Measurements from ENCODE around the gene DNAL1. TPM values are rescaled to one million over a fixed set of nuclear protein-coding genes. Genes with fewer than 3 reads are reported as not detected.
"Not testable (repeated sequence)": the region's sequence is repeated elsewhere in the genome, so short reads cannot be mapped to it uniquely, and the experiment has no call there.

The DNAL1 gene
- total and polyA plus RNA-seq, 7 experiments from 2014 or later, result 3.6 to 8.4 (median 5.3) TPM

DNA sequence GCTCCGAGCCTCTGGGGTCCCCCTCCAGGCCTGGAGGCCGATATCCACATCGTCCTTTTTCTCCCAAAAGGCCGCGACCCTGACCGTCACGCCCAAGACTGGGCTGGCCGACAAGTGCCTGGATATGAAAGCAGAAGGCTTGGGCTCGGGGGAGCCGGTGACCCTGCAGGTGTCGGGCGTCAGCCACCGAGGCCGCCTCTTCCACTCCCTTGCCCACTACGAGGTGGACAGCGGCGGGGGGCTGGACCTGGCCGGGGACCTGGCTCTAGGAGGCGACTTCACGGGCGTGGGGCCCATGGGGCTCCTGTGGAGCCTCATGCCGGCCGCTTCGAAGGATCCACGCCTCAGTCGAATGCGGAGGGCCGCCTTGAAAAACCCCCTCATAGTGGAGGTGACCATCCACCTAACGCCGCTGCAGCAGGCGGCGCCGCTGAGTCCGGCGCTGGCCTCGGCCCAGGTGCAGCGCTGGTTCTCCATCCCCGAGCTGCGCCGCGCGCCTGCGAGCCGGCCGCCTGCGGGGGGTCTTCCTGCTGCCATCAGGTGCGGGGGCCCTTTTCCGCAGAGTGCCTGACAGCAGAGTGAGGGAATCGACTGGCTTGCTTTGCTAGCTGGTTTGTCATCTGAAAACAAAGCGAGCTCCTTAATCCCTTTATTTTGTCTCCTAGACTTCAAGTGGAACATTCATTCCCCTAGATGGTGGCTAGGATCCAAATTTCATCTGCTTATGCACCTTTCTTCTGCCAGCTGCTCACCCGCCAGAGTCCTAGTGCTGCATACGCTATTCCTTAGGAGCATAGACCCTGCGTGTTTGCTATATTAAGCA is 10.6 kb upstream of the DNAL1 start:
- ChIA-PET CTCF (interaction anchor here (0.5 to 3.8 kb wide), 5 partner anchors 18 to 781 kb away, joined by 3 to 43 read pairs (median 3); no protein-coding TSS in a partner anchor), POLR2A (interaction anchor here (0.6 to 2.0 kb wide), 4 partner anchors 10 to 144 kb away, joined by 3 to 5 read pairs (median 4); partner anchors contain the start of genes DNAL1 and RIOX1)
- H3K27me3 ChIP-seq (ENCODE audit: control insufficient read depth in 2 of 2, insufficient read depth in 2 of 2, low read length in 2 of 2), result no peaks in the 10 kb centered on the region
- no peaks in the 10 kb centered on the region for H3K36me3 ChIP-seq (ENCODE audit: control insufficient read depth in 2 of 3, insufficient read depth in 3 of 3, low read length in 3 of 3)
- DNase-seq (peak in 4 of 9 donors; percentile 5 to 24 (median 10)), ATAC-seq (peak; percentile 20)
- H3K36me3 Mint-ChIP-seq, result no peaks in the 10 kb centered on the region
- H3K27me3 Mint-ChIP-seq, result peaks cover 8 to 45% (median 11%) of the 10 kb centered on the region in 5 donors
- intact Hi-C loops (cut with micrococcal nuclease), result loop anchor here in 1 of 2 donors (5.0 kb wide), 1 partner anchor 142 kb away; the partner anchor contains the start of gene RIOX1
- peak overlapping the region in 1 of 9 donors; percentile 86 for H3K27ac Mint-ChIP-seq
- peaks cover 0 to 13% (median 10%) of the 10 kb centered on the region in 7 donors for H3K4me1 Mint-ChIP-seq
- H3K4me3 Mint-ChIP-seq, result peak overlapping the region; percentile 59 to 86 (median 78)
- peak overlapping the region; percentile 42 for H3K27ac ChIP-seq (ENCODE audit: low read depth, low read length)
- no peaks in the 10 kb centered on the region for H3K9me3 Mint-ChIP-seq
- peak overlapping the region; percentile 56 for H3K4me3 ChIP-seq (ENCODE audit: low read length)
- no peaks in the 10 kb centered on the region for H3K4me1 ChIP-seq (ENCODE audit: control insufficient read depth in 2 of 2, insufficient read depth in 2 of 2, low read length in 2 of 2)
- no peaks in the 10 kb centered on the region for H3K9me3 ChIP-seq (ENCODE audit: control insufficient read depth in 2 of 3, low read length in 3 of 3)

DNA sequence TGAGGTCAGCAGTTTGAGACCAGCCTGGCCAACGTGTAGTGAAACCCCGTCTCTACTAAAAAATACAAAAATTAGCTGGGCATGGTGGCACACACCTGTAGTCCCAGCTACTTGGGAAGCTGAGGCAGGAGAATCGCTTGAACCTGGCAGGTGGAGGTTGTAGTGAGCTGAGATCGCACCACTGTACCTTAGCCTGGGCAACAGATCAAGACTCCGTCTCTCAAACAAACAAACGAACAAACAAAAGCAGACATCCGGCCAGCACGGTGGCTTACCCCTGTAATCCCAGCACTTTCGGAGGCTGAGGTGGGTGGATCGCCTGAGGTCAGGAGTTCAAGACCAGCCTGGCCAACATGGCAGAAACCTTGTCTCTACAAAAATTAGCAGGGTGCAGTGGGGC is 8.4 kb upstream of the DNAL1 start:
- ATAC-seq; H3K4me3 ChIP-seq (ENCODE audit: low read length): not testable (repeated sequence)

DNA sequence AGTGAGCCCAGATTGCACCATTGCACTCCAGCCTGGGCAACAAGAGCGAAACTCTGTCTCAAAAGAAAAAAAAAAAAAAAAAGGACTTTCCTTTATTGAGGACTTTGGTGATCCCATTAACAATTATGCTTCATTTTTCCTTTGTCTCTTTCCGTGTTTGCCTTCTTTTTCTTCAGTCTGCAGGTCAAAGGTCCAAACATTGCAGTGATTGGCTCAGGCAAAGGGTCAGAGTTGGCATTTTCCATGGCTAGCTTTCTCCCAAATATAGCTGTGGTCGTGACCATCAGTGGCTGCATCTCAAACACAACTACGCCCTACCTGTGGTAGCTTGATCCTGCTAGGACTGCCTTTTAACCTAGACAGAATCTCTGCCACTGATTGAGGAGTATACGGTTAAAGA is 7.0 kb upstream of the DNAL1 start:
- no peaks in the 10 kb centered on the region for H3K4me1 ChIP-seq (ENCODE audit: control insufficient read depth in 2 of 2, insufficient read depth in 2 of 2, low read length in 2 of 2)
- H3K4me3 ChIP-seq (ENCODE audit: low read length), result no peak overlapping the region
- Mint-ChIP-seq H3K4me1 (peaks cover 0 to 15% (median 12%) of the 10 kb centered on the region in 7 donors), H3K27me3 (peaks cover 4 to 31% (median 5%) of the 10 kb centered on the region in 5 donors), H3K4me3 (no peak overlapping the region), H3K27ac (no peak overlapping the region), H3K9me3 (no peaks in the 10 kb centered on the region), H3K36me3 (no peaks in the 10 kb centered on the region)
- no peaks in the 10 kb centered on the region for H3K9me3 ChIP-seq (ENCODE audit: control insufficient read depth in 2 of 3, low read length in 3 of 3)
- no peak overlapping the region for H3K27ac ChIP-seq (ENCODE audit: low read depth, low read length)
- H3K27me3 ChIP-seq (ENCODE audit: control insufficient read depth in 2 of 2, insufficient read depth in 2 of 2, low read length in 2 of 2), result no peaks in the 10 kb centered on the region
- ChIA-PET POLR2A (no interaction called here), CTCF (interaction anchor here (0.6 to 1.3 kb wide), 3 partner anchors 130 to 186 kb away, joined by 4 to 5 read pairs (median 4); no protein-coding TSS in a partner anchor)
- DNase-seq (no peak), ATAC-seq (no peak)
- no peaks in the 10 kb centered on the region for H3K36me3 ChIP-seq (ENCODE audit: control insufficient read depth in 2 of 3, insufficient read depth in 3 of 3, low read length in 3 of 3)
- intact Hi-C loops (cut with micrococcal nuclease), result no loop called here

More for the DNA sequence above, 8.4 kb upstream of the DNAL1 start:
- H3K4me1 ChIP-seq (ENCODE audit: control insufficient read depth in 2 of 2, insufficient read depth in 2 of 2, low read length in 2 of 2); H3K36me3 Mint-ChIP-seq; H3K4me3 Mint-ChIP-seq; H3K27me3 ChIP-seq (ENCODE audit: control insufficient read depth in 2 of 2, insufficient read depth in 2 of 2, low read length in 2 of 2); intact Hi-C loops (cut with micrococcal nuclease); H3K36me3 ChIP-seq (ENCODE audit: control insufficient read depth in 2 of 3, insufficient read depth in 3 of 3, low read length in 3 of 3); H3K27ac ChIP-seq (ENCODE audit: low read depth, low read length); H3K9me3 Mint-ChIP-seq; DNase-seq; H3K9me3 ChIP-seq (ENCODE audit: control insufficient read depth in 2 of 3, low read length in 3 of 3); H3K27ac Mint-ChIP-seq: not testable (repeated sequence)
- POLR2A ChIA-PET, result interaction anchor here (0.6 to 0.8 kb wide), 2 partner anchors 14 to 128 kb away, joined by 3 to 4 read pairs; no protein-coding TSS in a partner anchor
- CTCF ChIA-PET, result interaction anchor here (1.3 kb wide), 1 partner anchor 128 kb away, joined by 5 read pairs; no protein-coding TSS in a partner anchor
- H3K27me3 Mint-ChIP-seq, result peaks cover 4 to 36% (median 5%) of the 10 kb centered on the region in 5 donors
- peaks cover 0 to 15% (median 12%) of the 10 kb centered on the region in 7 donors for H3K4me1 Mint-ChIP-seq

DNA sequence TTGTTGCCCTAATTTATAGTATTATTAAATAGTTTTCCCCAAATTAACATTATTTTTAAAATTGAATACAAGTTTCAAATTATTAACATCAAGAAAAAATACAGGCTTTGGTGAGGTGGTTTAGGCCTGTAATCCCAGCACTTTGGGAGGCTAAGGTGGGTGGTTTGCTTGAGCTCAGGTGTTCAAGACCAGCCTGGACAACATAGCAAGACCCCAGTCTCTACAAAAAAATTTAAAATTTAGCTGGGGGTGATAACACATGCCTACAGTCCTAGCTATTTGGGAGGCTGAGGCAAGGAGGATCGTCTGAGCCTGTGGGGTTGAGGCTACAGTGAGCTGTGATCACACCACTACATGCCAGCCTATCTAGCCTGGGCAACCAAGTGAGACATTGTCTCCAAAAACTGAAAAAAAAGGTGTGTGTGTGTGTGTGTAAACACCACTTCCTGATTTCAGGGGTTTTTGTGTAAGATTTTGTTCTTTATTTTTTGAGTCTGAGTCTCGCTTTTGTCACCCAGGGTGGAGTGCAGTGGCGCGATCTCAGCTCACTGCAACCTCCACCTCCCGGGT is 3.9 kb upstream of the DNAL1 start:
- Histone ChIP-seq H3K9me3 (ENCODE audit: control insufficient read depth in 2 of 3, low read length in 3 of 3) (no peaks in the 10 kb centered on the region), H3K4me1 (ENCODE audit: control insufficient read depth in 2 of 2, insufficient read depth in 2 of 2, low read length in 2 of 2) (peaks cover 7 to 9% of the 10 kb centered on the region in 2 donors), H3K27ac (ENCODE audit: low read depth, low read length) (no peak overlapping the region), H3K36me3 (ENCODE audit: control insufficient read depth in 2 of 3, insufficient read depth in 3 of 3, low read length in 3 of 3) (no peaks in the 10 kb centered on the region), H3K27me3 (ENCODE audit: control insufficient read depth in 2 of 2, insufficient read depth in 2 of 2, low read length in 2 of 2) (no peaks in the 10 kb centered on the region), H3K4me3 (ENCODE audit: low read length) (no peak overlapping the region)
- Mint-ChIP-seq H3K9me3 (no peaks in the 10 kb centered on the region), H3K27ac (no peak overlapping the region), H3K4me1 (peaks cover 8 to 26% (median 22%) of the 10 kb centered on the region in 7 donors), H3K4me3 (no peak overlapping the region), H3K36me3 (no peaks in the 10 kb centered on the region), H3K27me3 (peaks cover 0 to 10% (median 0%) of the 10 kb centered on the region in 5 donors)
- ChIA-PET CTCF (interaction anchor here (0.6 kb wide), 1 partner anchor 131 kb away, joined by 3 read pairs; no protein-coding TSS in a partner anchor), POLR2A (no interaction called here)
- ATAC-seq (no peak), DNase-seq (no peak)
- intact Hi-C loops (cut with micrococcal nuclease), result loop anchor here in 1 of 2 donors (10.0 kb wide), 2 partner anchors 586 to 664 kb away; partner anchors contain the start of genes ABCD4 and RBM25

DNA sequence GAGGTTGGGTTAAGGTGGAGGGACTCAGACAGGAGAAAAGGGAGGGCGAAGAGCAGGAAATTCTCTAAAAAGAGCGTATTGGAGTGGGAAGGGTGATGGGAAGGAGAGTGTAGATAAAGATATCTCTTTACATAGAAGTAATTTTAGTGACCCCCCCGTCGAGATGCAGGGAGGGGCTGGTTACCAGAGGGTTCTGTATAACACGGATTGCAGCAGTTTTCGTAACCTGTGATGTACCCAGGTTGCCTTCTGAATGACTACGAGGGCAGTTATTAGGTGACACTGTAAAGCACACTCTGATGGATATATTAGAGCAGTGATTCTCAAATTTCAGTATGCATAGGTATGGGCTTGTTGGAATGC is 443 bp downstream of the DNAL1 start:
- DNase-seq, result no peak
- no peaks in the 10 kb centered on the region for H3K27me3 Mint-ChIP-seq
- intact Hi-C loops (cut with micrococcal nuclease), result loop anchor here in 1 of 2 donors (10.0 kb wide), 2 partner anchors 590 to 660 kb away; partner anchors contain the start of genes ABCD4 and RBM25
- Histone ChIP-seq H3K4me1 (ENCODE audit: control insufficient read depth in 2 of 2, insufficient read depth in 2 of 2, low read length in 2 of 2) (peaks cover 7 to 9% of the 10 kb centered on the region in 2 donors), H3K27me3 (ENCODE audit: control insufficient read depth in 2 of 2, insufficient read depth in 2 of 2, low read length in 2 of 2) (no peaks in the 10 kb centered on the region), H3K4me3 (ENCODE audit: low read length) (peak overlapping the region; percentile 92), H3K9me3 (ENCODE audit: control insufficient read depth in 2 of 3, low read length in 3 of 3) (no peaks in the 10 kb centered on the region), H3K27ac (ENCODE audit: low read depth, low read length) (peak overlapping the region; percentile 80), H3K36me3 (ENCODE audit: control insufficient read depth in 2 of 3, insufficient read depth in 3 of 3, low read length in 3 of 3) (no peaks in the 10 kb centered on the region)
- H3K27ac Mint-ChIP-seq, result peak overlapping the region; percentile 86 to 98 (median 93)
- H3K36me3 Mint-ChIP-seq, result no peaks in the 10 kb centered on the region
- CTCF ChIA-PET, result no interaction called here
- POLR2A ChIA-PET, result interaction anchor here (0.9 to 3.9 kb wide), 5 partner anchors 56 to 241 kb away, joined by 3 to 17 read pairs (median 5); partner anchors contain the start of genes RIOX1 and ZNF410
- H3K9me3 Mint-ChIP-seq, result no peaks in the 10 kb centered on the region
- H3K4me3 Mint-ChIP-seq, result peak overlapping the region; percentile 89 to 99 (median 94)
- peaks cover 8 to 20% (median 16%) of the 10 kb centered on the region in 7 donors for H3K4me1 Mint-ChIP-seq
- ATAC-seq, result no peak

DNA sequence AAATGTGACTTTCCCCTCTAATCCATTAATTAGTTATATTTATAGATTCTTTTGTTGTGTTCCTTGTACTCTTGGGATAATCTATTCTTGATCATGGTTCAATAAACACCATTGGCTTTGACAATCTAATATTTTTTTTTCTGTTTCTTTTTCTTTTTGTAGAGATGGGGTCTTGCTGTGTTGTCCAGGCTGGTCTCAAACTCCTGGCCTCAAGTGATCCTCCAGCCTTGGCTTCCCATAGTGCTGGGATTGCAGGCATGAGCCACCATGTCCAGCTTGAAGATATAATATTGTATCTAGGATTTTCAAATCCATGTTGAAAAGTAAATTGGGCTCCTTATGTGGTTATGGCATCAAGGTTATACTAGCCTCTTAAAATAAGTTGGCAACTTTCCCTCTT is 6.2 kb downstream of the DNAL1 start:
- H3K36me3 Mint-ChIP-seq, result peaks cover 0 to 17% (median 8%) of the 10 kb centered on the region in 5 donors
- no peak overlapping the region for H3K4me3 Mint-ChIP-seq
- DNase-seq (no peak), ATAC-seq (no peak)
- no peaks in the 10 kb centered on the region for H3K27me3 Mint-ChIP-seq
- H3K4me3 ChIP-seq (ENCODE audit: low read length), result no peak overlapping the region
- ChIA-PET POLR2A (interaction anchor here (1.0 kb wide), 1 partner anchor 14 kb away, joined by 3 read pairs; no protein-coding TSS in a partner anchor), CTCF (interaction anchor here (1.0 kb wide), 2 partner anchors 18 to 23 kb away, joined by 3 read pairs; no protein-coding TSS in a partner anchor)
- H3K27ac Mint-ChIP-seq, result no peak overlapping the region
- H3K9me3 ChIP-seq (ENCODE audit: control insufficient read depth in 2 of 3, low read length in 3 of 3), result no peaks in the 10 kb centered on the region
- H3K9me3 Mint-ChIP-seq, result no peaks in the 10 kb centered on the region
- H3K27ac ChIP-seq (ENCODE audit: low read depth, low read length), result no peak overlapping the region
- H3K36me3 ChIP-seq (ENCODE audit: control insufficient read depth in 2 of 3, insufficient read depth in 3 of 3, low read length in 3 of 3), result peaks cover 0 to 6% (median 0%) of the 10 kb centered on the region in 3 experiments
- peaks cover 0 to 2% (median 0%) of the 10 kb centered on the region in 7 donors for H3K4me1 Mint-ChIP-seq
- H3K27me3 ChIP-seq (ENCODE audit: control insufficient read depth in 2 of 2, insufficient read depth in 2 of 2, low read length in 2 of 2), result no peaks in the 10 kb centered on the region
- no peaks in the 10 kb centered on the region for H3K4me1 ChIP-seq (ENCODE audit: control insufficient read depth in 2 of 2, insufficient read depth in 2 of 2, low read length in 2 of 2)
- intact Hi-C loops (cut with micrococcal nuclease), result no loop called here

Measured in naive thymus-derived CD4-positive, alpha-beta T cell (primary cell).